ENCODE data around the gene DDX50.
"Not testable (repeated sequence)": the region's sequence is repeated elsewhere in the genome, so short reads cannot be mapped to it uniquely, and the experiment has no call there.

The DDX50 gene

GRCh38 chr10:68901105-68901927 lies at the start of gene DDX50:
Gene DDX50 (plus strand): TSS chr10:68901315. CDS start chr10:68901385, 70 bp downstream.
- peak; percentile 92 for DNase-seq (ENCODE audit: low spot score)
- TF ChIP-seq CTCF (IDR thresholded peaks at IDR 0.05; ENCODE audit: extremely low read depth, missing control alignments) = no peak

- DNase-seq (ENCODE audit: low spot score) = no peak
- no peak for TF ChIP-seq CTCF (IDR thresholded peaks at IDR 0.05; ENCODE audit: extremely low read depth, missing control alignments)
Measured at GRCh38 chr10:68856352-68856751, 44.8 kb upstream of the DDX50 start.

GRCh38 chr10:68857005-68857404 lies 44.1 kb upstream of the DDX50 start:
- DNase-seq (ENCODE audit: low spot score) = no peak
- no peak for TF ChIP-seq CTCF (IDR thresholded peaks at IDR 0.05; ENCODE audit: extremely low read depth, missing control alignments)

- no peak for DNase-seq (ENCODE audit: low spot score)
- no peak for TF ChIP-seq CTCF (IDR thresholded peaks at IDR 0.05; ENCODE audit: extremely low read depth, missing control alignments)
Measured at GRCh38 chr10:68861253-68861652, 39.9 kb upstream of the DDX50 start.

- TF ChIP-seq CTCF (IDR thresholded peaks at IDR 0.05; ENCODE audit: extremely low read depth, missing control alignments) = no peak
Measured at GRCh38 chr10:68864611-68865010, 36.5 kb upstream of the DDX50 start.

GRCh38 chr10:68868173-68868572 lies 32.9 kb upstream of the DDX50 start:
- DNase-seq (ENCODE audit: low spot score) = not testable (repeated sequence)

More at GRCh38 chr10:68864611-68865010, 36.5 kb upstream of the DDX50 start:
- no peak for DNase-seq (ENCODE audit: low spot score)

GRCh38 chr10:68869623-68870022 lies 31.5 kb upstream of the DDX50 start:
- no peak for DNase-seq (ENCODE audit: low spot score)
- no peak for TF ChIP-seq CTCF (IDR thresholded peaks at IDR 0.05; ENCODE audit: extremely low read depth, missing control alignments)

GRCh38 chr10:68870061-68870460 lies 31.1 kb upstream of the DDX50 start:
- TF ChIP-seq CTCF (IDR thresholded peaks at IDR 0.05; ENCODE audit: extremely low read depth, missing control alignments) = no peak
- no peak for DNase-seq (ENCODE audit: low spot score)

Data from GM20000 (cell line).